Measurements from ENCODE around the gene YWHAB.

The YWHAB gene

DNA sequence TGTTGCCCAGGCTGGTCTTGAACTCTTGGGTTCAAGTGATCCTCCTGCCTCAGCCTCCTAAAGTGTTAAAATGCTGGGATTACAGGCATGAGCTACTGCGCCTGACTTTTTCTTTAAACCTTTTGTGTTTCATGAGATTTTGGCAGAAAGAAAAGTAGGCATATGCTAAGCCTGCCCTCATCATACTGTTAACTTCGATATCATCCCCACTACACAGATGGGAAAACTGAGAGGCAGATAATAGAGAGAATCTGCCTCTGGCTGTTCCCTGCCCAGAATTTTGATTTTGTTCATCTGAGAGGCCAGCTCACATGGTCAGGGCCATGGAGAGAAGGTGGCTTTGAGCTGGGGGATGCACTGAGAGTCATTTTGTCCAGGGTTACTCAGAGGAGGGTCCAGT, 31.9 kb downstream of the YWHAB start:
- no peak for DNase-seq

- DNase-seq: no peak
These were observed 32.8 kb downstream of the YWHAB start for GRCh38 chr20:44918342-44918741.

DNA sequence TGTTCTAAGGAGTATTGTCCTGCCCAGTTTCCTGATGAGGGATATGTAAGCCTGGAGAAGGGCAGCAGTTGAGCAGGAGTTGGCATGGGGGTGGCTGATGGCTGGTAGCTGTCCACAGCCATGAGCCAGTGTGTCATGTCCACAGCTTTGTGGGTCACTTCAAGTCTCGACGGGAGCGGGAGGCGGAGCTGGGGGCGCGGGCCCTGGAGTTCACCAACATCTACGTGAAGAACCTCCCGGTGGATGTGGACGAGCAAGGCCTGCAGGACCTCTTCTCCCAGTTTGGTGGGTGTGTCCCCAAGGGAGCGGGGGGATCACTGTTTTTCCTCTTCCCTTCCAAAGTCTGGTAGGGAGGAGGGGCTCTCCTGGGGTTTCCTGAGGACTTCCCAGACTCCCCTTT, 33.3 kb downstream of the YWHAB start:
- no peak for DNase-seq

GRCh38 chr20:44921447-44921846, 35.9 kb downstream of the YWHAB start:
- no peak for DNase-seq

- no peak for DNase-seq
These were observed 39.0 kb downstream of the YWHAB start for GRCh38 chr20:44924541-44924940.

- no peak for DNase-seq
These were observed 43.1 kb downstream of the YWHAB start for GRCh38 chr20:44928595-44928994.

GRCh38 chr20:44930517-44931168, 45.1 kb downstream of the YWHAB start:
- DNase-seq: no peak

DNA sequence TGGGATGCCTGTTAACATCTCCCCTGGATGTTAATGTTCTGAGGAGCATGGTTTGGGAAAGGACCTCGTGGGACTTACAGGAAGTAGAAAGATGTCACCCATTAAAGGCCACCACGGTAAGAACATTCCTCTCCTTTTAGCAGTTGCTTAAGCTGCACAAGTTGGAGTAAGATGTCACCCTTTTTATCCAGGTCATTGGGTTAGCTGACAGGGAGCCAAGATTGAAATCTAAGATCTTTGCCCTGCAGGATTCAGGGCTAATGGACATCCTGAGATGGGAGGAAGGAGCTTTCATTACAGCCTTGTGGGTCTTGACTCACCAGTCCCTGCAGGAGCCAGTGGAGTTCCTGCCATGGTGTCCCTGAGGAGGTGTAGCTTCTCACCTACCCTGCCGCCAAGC, 46.4 kb downstream of the YWHAB start:
- DNase-seq: no peak

GRCh38 chr20:44932916-44933315, 47.4 kb downstream of the YWHAB start:
- no peak for DNase-seq

- no peak for DNase-seq
These were observed 51.0 kb downstream of the YWHAB start for GRCh38 chr20:44936510-44936909.

GRCh38 chr20:44938637-44939036, 53.1 kb downstream of the YWHAB start:
- no peak for DNase-seq

GRCh38 chr20:44941120-44941691, 55.7 kb downstream of the YWHAB start:
- DNase-seq: no peak

DNA sequence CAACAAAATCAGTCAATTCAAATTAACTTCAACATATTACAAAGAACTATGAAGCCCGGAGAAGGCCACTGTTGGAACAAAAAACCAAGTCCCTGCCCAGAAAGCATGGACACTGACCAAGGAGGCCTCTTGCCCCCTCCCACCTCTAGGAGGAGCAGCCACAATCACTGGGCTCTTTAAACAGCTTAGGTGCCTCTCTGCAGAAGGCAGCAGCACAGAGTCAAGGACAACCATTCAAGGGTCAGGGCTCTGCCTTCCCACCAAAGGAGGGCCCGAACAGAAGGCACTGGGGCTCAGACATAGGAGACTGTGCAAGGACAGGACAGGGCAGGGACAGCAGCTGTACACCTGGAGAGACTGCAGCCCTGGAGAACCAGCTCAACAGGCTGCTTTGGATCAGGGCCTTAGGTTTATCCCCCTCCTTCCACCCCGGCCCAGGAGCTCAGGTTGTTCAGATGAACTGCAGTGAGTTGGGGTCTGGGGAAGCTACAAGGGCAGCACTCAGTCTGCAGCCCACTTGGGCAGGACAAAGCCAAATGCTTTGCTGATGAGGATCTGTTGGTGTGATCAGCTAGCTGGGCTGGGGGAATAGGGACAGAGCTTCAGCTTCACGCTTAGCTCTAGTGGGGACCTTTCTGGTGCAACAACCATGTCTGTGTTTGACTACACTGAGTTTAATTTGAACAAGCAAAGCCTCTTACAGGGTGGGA, 56.9 kb downstream of the YWHAB start:
- no peak for DNase-seq

GRCh38 chr20:44943828-44944227, 58.3 kb downstream of the YWHAB start:
- no peak for DNase-seq

DNA sequence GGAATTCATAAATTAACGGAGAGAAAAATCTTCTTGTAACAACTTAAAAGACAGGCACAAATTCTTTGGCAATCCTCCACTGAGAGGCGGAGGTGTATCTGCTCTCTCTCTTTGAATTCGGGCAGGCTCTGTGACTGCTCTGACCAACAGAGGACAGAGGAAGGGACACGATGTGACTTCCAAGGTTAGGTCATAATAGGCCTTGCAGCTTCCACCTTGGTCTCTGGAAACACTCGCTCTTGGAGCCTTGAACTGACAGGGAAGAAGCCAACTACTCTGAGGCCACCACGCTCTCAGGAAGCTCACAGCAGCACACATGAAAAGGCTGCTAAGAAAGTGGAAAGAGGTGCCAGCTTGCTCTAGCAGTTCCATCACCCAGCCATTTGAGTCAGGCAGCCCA, 59.8 kb downstream of the YWHAB start:
- no peak for DNase-seq

DNA sequence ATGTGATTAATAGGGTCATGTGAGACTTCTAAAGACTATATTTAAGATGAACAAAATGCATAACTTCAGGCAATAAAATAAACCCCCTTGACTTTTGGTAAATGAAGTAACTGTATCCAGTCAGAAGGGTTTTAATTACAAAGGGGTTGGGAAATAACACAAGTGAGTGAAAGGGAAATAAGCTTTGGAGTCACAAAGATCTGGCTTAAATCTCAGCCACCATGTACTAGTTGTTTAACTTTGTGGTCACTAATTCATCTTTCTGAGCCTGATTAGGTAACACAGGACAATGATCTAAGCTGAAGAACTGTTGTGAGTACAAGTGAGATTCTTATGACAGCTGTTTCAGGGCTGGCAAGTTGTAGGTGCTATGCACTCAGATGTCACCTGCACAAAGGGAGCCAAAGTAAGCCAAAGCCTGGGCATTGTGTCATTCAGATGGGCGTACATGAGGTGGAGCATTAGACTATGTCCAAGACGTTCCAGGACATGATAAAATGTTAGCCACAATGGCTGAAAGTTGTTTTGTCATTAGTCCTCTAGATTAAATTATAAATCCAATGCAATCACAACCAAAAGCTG, 60.9 kb downstream of the YWHAB start:
- DNase-seq: no peak

- no peak for DNase-seq
These were observed 62.6 kb downstream of the YWHAB start for GRCh38 chr20:44948107-44948506.

DNA sequence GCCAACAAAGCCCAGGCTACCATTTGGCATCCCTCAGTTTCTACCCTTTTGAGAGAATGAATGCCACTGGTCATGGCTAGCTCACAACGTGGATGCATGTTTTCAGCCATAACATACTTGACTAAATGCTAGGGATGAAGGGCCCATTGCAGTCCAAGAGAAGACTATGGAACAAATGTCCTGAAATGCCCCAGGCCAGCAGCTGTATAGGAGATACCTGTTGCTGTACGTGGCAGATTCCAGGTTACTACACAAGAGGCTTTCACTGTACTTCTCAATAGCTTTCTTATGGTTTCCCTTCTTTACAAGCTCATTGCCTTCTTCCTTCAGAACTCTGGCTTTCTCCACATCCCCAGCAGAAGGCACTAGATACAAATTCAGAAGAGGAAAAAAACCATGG, 63.0 kb downstream of the YWHAB start:
- DNase-seq: no peak

DNA sequence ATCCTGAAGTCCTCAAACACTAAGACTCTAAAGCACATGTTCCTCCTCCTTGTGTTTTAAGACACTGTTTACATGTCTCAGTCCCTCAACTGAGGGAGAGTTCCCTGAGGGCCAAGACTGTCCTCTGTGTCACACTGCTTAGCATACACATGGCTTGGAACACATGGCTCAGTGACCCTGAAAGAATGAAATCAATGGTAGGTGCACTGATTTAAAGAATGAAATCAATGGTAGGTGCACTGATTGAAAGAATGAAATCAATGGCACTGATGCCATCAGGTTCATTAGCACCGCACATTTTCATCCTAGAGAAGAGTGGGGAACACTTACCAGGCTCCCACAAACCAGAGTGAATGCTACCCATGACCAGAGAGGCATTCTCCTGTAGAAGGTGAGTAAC, 64.9 kb downstream of the YWHAB start:
- DNase-seq: no peak

- DNase-seq: no peak
These were observed 67.2 kb downstream of the YWHAB start for GRCh38 chr20:44952731-44953130.

DNA sequence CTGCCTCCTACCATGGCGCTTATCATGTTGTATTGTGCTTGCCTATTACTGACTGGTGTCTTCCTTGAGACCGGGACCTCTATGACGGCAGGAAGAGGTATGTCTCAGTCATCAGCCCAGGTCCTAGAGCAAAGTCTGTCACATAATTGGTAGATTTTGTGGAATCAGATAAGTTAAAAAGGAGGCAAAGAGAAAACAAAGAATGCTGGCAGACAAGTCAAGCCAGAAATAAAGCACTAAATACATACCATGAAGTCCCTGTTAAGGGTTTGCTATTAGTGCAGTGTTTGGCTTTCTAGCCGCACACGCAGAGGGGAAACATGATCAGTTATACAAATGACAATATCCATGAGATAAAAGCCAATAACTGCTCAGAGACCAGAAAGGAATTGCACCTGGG, 68.7 kb downstream of the YWHAB start:
- DNase-seq: no peak

DNA sequence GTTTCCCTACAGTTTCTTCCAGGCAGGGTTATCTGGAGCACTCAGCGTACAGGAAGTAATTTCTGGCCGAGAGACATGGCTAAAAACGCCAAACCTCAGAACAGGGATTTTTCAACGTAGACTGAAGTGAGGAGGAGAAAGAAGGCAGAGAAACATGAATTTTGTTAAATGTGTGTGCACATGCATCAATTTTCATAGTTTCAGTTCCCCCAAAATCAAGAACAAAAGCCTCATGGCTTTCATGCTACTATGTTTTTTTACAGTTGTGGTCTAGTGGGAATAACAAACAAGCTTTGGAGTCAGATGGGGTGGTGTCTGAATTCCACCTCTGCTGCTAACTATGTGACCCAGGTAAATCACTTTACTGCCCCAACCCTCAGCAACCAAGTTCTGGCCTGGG, 69.8 kb downstream of the YWHAB start:
- DNase-seq: no peak

DNA sequence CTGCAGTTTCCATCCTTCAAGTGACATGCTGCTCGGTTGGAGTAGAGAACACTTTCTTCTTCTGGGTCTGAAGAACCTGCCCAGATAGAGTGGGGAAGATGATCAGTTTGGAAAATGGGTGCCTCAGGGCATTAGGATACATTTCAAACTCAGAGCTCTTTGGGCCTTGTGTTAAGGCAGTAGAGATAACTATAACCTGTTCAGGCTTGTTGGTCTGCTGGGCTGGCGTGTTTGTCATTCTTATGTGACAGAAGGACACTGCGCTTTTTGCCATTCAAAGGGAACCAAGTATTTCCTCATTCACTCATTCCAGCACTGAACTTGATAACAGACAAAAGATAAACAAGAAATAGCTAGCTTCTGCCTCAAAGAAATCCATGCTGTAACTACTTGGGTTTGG, 70.9 kb downstream of the YWHAB start:
- DNase-seq: no peak

Data from activated effector memory CD4-positive, alpha-beta T cell treated with anti-CD3 and anti-CD28 coated beads, Interleukin-2, amount 50 U/mL, for 16 hours (primary cell).